ENCODE measurements around the gene DCAF8. TPM values are rescaled to one million over a fixed set of nuclear protein-coding genes. Genes with fewer than 3 reads are reported as not detected.

DCAF8 gene
- total RNA-seq, 1 donor from 2014 or later, result 69.4 TPM

DNA sequence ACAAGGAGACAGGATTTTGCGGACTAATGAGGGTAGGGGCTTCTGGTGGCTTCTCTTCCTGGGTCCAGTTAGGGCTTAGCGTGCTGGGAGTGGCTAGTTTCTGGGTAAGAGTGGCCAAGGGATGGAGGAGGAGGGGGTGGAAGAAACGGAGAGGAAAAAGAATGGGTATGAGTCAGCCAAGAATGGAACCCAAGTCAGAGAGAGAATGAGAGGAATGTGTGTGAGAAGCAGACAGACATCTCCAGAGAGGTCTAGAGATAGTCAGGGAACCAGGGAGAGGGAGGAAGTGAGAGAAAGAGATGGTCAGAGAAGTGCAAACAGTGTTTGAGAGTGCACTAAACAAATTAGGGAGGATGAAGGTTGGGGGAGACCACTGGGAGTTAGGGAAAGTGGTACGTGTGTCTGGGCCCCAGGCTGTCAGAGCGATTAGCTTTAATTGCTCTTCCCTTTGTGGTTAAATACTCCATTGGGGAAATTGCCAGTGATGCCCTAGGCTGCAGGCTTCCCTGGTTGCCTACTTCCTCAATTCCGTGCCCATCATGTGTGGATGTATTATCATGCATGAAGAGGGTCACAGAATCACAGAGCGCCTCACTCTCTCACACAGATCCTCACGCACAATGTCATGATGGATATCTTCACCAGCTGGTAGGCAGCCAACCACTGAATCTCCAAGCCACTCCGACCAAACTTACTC lies 55.8 kb downstream of the DCAF8 start:
- DNase-seq (ENCODE audit: low read depth), result peak; percentile 75
- H3K27me3 ChIP-seq (ENCODE audit: control insufficient read depth, insufficient read depth, low read length), result no peaks in the 10 kb centered on the region
- H3K4me3 ChIP-seq (ENCODE audit: low read depth, low read length), result peak overlapping the region; percentile 88
- TF ChIP-seq, protein P1, sequence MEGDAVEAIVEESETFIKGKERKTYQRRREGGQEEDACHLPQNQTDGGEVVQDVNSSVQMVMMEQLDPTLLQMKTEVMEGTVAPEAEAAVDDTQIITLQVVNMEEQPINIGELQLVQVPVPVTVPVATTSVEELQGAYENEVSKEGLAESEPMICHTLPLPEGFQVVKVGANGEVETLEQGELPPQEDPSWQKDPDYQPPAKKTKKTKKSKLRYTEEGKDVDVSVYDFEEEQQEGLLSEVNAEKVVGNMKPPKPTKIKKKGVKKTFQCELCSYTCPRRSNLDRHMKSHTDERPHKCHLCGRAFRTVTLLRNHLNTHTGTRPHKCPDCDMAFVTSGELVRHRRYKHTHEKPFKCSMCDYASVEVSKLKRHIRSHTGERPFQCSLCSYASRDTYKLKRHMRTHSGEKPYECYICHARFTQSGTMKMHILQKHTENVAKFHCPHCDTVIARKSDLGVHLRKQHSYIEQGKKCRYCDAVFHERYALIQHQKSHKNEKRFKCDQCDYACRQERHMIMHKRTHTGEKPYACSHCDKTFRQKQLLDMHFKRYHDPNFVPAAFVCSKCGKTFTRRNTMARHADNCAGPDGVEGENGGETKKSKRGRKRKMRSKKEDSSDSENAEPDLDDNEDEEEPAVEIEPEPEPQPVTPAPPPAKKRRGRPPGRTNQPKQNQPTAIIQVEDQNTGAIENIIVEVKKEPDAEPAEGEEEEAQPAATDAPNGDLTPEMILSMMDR (IDR thresholded peaks at IDR 0.05; ENCODE audit: insufficient read depth, low read length, poor library complexity, severe bottlenecking), result no peak
- H3K36me3 ChIP-seq (ENCODE audit: control insufficient read depth, insufficient read depth, low read length), result peaks cover 3% of the 10 kb centered on the region

DNA sequence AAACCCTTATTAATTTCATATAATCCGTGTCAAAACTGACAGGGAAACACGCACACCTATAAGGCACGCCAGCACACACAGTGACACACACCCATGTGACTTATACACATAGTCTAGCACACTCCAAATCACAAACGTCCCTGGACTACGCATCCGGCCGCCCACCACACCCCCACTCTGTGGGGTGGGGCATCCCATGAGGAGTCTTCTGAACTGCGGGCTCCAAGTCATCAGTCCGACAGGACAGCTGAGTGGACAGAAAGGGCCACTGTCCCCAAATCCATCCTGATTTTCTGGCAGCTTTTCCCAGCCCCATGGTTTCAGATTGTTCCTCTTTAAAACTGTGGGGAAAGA lies 56.3 kb downstream of the DCAF8 start:
- TF ChIP-seq, protein P1 (IDR thresholded peaks at IDR 0.05; ENCODE audit: insufficient read depth, low read length, poor library complexity, severe bottlenecking), result no peak
- H3K27me3 ChIP-seq (ENCODE audit: control insufficient read depth, insufficient read depth, low read length), result no peaks in the 10 kb centered on the region
- H3K36me3 ChIP-seq (ENCODE audit: control insufficient read depth, insufficient read depth, low read length), result peaks cover 3% of the 10 kb centered on the region
- H3K4me3 ChIP-seq (ENCODE audit: low read depth, low read length), result peak overlapping the region; percentile 88
- DNase-seq (ENCODE audit: low read depth), result peak; percentile 18

DNA sequence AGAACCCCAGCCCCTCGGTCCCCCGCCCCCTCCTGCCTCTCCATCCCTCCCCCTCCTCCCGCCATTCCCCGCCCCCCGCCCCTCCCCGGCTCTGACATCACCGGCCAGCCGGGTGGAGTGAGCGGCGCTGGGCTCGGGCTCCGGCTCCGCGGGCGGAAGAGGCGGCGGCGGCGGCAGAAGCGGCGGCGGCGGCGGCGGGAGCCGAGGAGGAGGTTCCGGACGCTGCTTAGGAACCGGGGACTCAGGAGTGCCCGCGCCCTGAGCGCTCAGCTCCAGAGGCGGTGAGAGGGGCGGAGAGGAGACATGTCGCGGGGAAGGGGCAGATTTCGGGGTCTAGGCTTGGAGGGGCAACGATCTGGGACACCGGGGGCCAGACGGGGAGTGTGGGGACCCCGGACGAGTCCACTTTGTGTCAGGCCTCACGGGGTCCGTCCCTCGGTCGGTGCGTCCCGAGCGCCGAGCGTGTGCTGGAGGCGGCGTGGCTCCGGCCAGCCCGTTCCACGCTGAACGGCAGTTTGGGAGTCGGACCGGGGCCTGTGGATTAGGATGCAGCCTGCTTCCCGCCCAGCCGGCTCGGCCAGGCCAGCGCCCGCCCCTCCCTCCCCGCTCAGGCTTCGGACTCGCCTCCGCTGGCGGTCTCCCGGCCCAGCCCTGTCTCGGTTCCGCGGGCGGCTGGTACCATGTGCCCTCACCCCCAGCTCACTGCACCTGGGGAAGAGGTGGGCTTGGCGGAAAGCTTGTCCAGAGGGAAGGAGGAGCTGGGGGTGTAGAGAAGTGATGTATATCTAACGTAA lies 56.9 kb downstream of the DCAF8 start, which contains the start of gene PEA15:
Gene PEA15, plus strand, starts transcription at position 143 of the 794 bp plus-strand sequence. CDS start 6,161 bp downstream, outside the sequence.
- DNase-seq (ENCODE audit: low read depth), result no peak

DNA sequence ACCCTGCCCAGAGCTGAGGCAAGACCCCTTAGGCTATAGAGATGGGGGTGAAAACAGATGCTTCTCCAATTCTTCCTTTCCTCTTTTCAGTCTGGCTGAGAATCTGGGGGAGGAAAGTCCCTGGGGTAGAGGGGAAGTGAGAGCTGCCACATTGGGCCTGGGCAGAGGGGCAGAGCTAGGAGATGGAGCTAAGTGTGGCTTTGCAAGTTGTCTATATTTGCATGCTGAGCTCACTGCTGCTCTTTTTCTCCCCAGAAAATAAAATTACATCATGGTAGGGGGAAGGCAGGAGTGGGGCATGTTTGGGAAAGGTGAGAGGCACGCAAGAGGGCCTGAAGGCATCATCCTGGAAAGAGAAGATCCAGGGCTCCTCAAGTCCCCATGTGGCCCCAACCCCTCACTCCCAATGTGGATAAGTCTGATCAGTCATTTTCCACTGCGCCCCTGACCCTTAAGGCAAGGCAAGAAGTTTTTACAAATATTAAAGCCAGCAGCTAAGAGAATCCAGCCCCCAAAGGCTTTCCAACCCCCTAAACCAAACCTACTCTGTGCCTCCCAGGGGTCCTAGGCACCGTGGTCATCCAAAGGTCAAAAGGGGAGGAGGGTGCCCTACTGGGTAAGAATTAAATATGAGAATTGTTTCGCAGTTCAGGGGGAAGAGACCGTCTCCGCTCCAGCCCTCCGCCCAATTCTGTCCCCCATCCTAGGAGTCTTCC lies 57.7 kb downstream of the DCAF8 start:
- DNase-seq (ENCODE audit: low read depth), result no peak
- Histone ChIP-seq H3K36me3 (ENCODE audit: control insufficient read depth, insufficient read depth, low read length) (peaks cover 3% of the 10 kb centered on the region), H3K27me3 (ENCODE audit: control insufficient read depth, insufficient read depth, low read length) (no peaks in the 10 kb centered on the region), H3K4me3 (ENCODE audit: low read depth, low read length) (peak overlapping the region; percentile 27)
- TF ChIP-seq, protein P1 (IDR thresholded peaks at IDR 0.05; ENCODE audit: insufficient read depth, low read length, poor library complexity, severe bottlenecking), result no peak

More for the DNA sequence above, 56.9 kb downstream of the DCAF8 start, which contains the start of gene PEA15:
- H3K4me3 ChIP-seq (ENCODE audit: low read depth, low read length), result peak within 1 kb of the TSS; percentile 88
- no peaks in the 10 kb centered on the region for H3K27me3 ChIP-seq (ENCODE audit: control insufficient read depth, insufficient read depth, low read length)
- TF ChIP-seq, protein P1 (IDR thresholded peaks at IDR 0.05; ENCODE audit: insufficient read depth, low read length, poor library complexity, severe bottlenecking), result no peak
- peaks cover 3% of the 10 kb centered on the region for H3K36me3 ChIP-seq (ENCODE audit: control insufficient read depth, insufficient read depth, low read length)

DNA sequence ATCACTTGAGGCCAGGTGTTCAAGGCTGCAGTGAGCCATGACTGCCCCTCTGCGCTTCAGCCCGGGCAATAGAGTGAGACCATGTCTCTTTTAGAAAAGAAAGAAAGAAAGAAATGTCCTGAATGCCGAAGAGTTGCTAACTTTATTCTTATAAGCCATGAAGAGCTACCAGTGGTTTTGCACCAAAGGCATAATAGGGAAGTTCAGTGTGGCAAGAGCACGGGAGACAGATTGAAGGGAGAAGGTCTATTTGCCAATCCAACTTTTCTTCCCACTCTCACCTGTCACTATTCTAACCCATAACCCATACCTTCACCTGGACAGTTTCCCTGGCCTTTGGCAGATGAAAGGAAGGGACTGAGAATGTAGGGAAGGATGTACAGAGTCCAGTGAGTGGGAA lies 61.6 kb downstream of the DCAF8 start:
- no peak overlapping the region for H3K4me3 ChIP-seq (ENCODE audit: low read depth, low read length)
- DNase-seq (ENCODE audit: low read depth), result no peak
- TF ChIP-seq, protein P1 (IDR thresholded peaks at IDR 0.05; ENCODE audit: insufficient read depth, low read length, poor library complexity, severe bottlenecking), result no peak
- no peaks in the 10 kb centered on the region for H3K36me3 ChIP-seq (ENCODE audit: control insufficient read depth, insufficient read depth, low read length)
- no peaks in the 10 kb centered on the region for H3K27me3 ChIP-seq (ENCODE audit: control insufficient read depth, insufficient read depth, low read length)

All from kidney epithelial cell (primary cell).